A549 (cell line): Measurements from ENCODE around the gene MPST.

ENCODE experiments used
- CTCF ChIP-seq: fragments of >200 bp; sonication (Bioruptor Twin); formaldehyde crosslinking; IDR thresholded peaks from 3 replicates; pipeline ENCODE4 v1.5.1; 2016
- EP300 ChIP-seq, 2 experiments: fragments of >200 bp; sonication (Bioruptor Twin); formaldehyde crosslinking; IDR thresholded peaks; 2 replicates in 1 of 2; 3 replicates in 1 of 2; pipeline ENCODE4 v1.6.1; 2016 to 2017
- MYC ChIP-seq: IDR thresholded peaks from 2 replicates; pipeline ENCODE4 v1.6.1; 2012; ENCODE audit warnings: mild to moderate bottlenecking, inconsistent platforms, low read length, improper control_type of control experiment, borderline replicate concordance
- NFE2L2 ChIP-seq: fragments of 150-350 bp; conservative IDR thresholded peaks from 2 replicates; pipeline ENCODE4 v1.6.1; 2014; ENCODE audit warnings: low read length
- PBX3 ChIP-seq: IDR thresholded peaks from 2 replicates; pipeline ENCODE4 v1.6.1; 2012
- POLR2A ChIP-seq: IDR thresholded peaks from 2 replicates; pipeline ENCODE4 v1.6.1; 2012; ENCODE audit warnings: mild to moderate bottlenecking, low read length
- POLR2AphosphoS2 ChIP-seq: conservative IDR thresholded peaks from 2 replicates; pipeline ENCODE4 v1.6.1; 2012; ENCODE audit warnings: low read length, improper control_type of control experiment, inconsistent platforms
- REST ChIP-seq: fragments of 200-600 bp; sonication (generic); IDR thresholded peaks from 2 replicates; pipeline ENCODE4 v1.6.1; 2016; ENCODE audit warnings: antibody characterized with exemption, mild to moderate bottlenecking, moderate library complexity

GRCh38 chr22:37058917-37059701 lies 39.6 kb downstream of the MPST start:
- TF ChIP-seq MYC = no peak
- TF ChIP-seq NFE2L2 = no peak
- TF ChIP-seq EP300 (IDR thresholded peaks at IDR 0.05) = no peak
- no peak for TF ChIP-seq POLR2AphosphoS2
- no peak for TF ChIP-seq POLR2A
- no peak for TF ChIP-seq CTCF
- no peak for TF ChIP-seq PBX3
- TF ChIP-seq REST = no peak
